DOHH2 (cell line): ENCODE measurements around the gene SLC34A3.

Source experiments
- H3F3A ChIP-seq: fragments of 200-600 bp; sonication (generic), shearing (Covaris generic); 2 replicates; pipeline ENCODE4 v1.6.0; 2016; ENCODE audit warnings: antibody characterized with exemption, mild to moderate bottlenecking; ENCODE audit not compliant: control insufficient read depth, insufficient read depth
- H3K27ac ChIP-seq: fragments of 200-600 bp; sonication (generic); 2 replicates; pipeline ENCODE4 v1.5.1; 2014; ENCODE audit warnings: low read depth, mild to moderate bottlenecking, low read length, moderate library complexity
- H3K27me3 ChIP-seq: fragments of 200-600 bp; sonication (generic); 2 replicates; pipeline ENCODE4 v1.6.1; 2014; ENCODE audit warnings: mild to moderate bottlenecking, low read length, mixed read lengths; ENCODE audit not compliant: control insufficient read depth
- H3K36me3 ChIP-seq: fragments of 200-600 bp; sonication (generic); 2 replicates; pipeline ENCODE4 v1.6.1; 2014; ENCODE audit warnings: mild to moderate bottlenecking, low read length, moderate library complexity, mixed read lengths; ENCODE audit not compliant: control insufficient read depth
- H3K4me1 ChIP-seq: fragments of 200-600 bp; sonication (generic); 2 replicates; pipeline ENCODE4 v1.6.1; 2014; ENCODE audit warnings: mild to moderate bottlenecking, low read length, mixed read lengths; ENCODE audit not compliant: control insufficient read depth
- H3K4me2 ChIP-seq: fragments of 200-600 bp; sonication (generic); 2 replicates; pipeline ENCODE4 v1.6.0; 2014; ENCODE audit warnings: mild to moderate bottlenecking, low read length, moderate library complexity
- H3K4me3 ChIP-seq: fragments of 200-600 bp; sonication (generic); 2 replicates; pipeline ENCODE4 v1.5.1; 2014; ENCODE audit warnings: mild to moderate bottlenecking, low read length, mixed read lengths
- H3K79me2 ChIP-seq: fragments of 200-600 bp; sonication (generic); 2 replicates; pipeline ENCODE4 v1.6.1; 2014; ENCODE audit warnings: mild to moderate bottlenecking, low read length, mixed read lengths; ENCODE audit not compliant: control insufficient read depth
- H3K9me2 ChIP-seq: fragments of 200-600 bp; sonication (generic); replicated peaks from 2 replicates; pipeline ENCODE4 v1.6.1; 2014; ENCODE audit warnings: mild to moderate bottlenecking, low read length, mixed read lengths; ENCODE audit not compliant: control insufficient read depth
- H3K9me3 ChIP-seq: fragments of 200-600 bp; sonication (generic); 2 replicates; pipeline ENCODE4 v1.6.1; 2014; ENCODE audit warnings: antibody characterized with exemption, low read length, mixed read lengths; ENCODE audit not compliant: control insufficient read depth, insufficient read depth
- H4K20me1 ChIP-seq: fragments of 200-600 bp; sonication (generic); 2 replicates; pipeline ENCODE4 v1.6.0; 2014; ENCODE audit warnings: low read depth, mild to moderate bottlenecking, antibody characterized with exemption, low read length, moderate library complexity; ENCODE audit not compliant: control insufficient read depth, insufficient read depth
- CTCF ChIP-seq: fragments of 200-600 bp; sonication (generic); IDR thresholded peaks from one replicate; pipeline ENCODE4 v1.5.1; 2014; ENCODE audit warnings: antibody characterized with exemption, mild to moderate bottlenecking, low read depth, low read length; ENCODE audit not compliant: poor library complexity, severe bottlenecking
- EZH2phosphoT487 ChIP-seq: fragments of 200-600 bp; sonication (generic); IDR thresholded peaks from 2 replicates; pipeline ENCODE4 v1.6.1; 2017; ENCODE audit warnings: borderline replicate concordance, mild to moderate bottlenecking, antibody characterized with exemption, low read length, moderate library complexity, mixed read lengths

SLC34A3 gene

GRCh38 chr9:137226338-137227053 lies 4.2 kb upstream of the SLC34A3 start:
- H3F3A ChIP-seq: peaks cover 6% of the 10 kb centered on the region

GRCh38 chr9:137227054-137227852 lies 3.4 kb upstream of the SLC34A3 start, which contains the start of gene RNF224:
TSS of gene RNF224 (plus strand) at chr9:137227502. CDS start at chr9:137228336, 834 bp downstream.
- Histone ChIP-seq H3K4me1 (peaks cover 35% of the 10 kb centered on the region), H3F3A (peaks cover 6% of the 10 kb centered on the region), H3K4me2 (0 out of 2 replicates have a peak within 1 kb of the TSS, but pooled peaks have one; percentile 3), H3K9me2 (no peaks in the 10 kb centered on the region), H3K27ac (no peak within 1 kb of the TSS), H3K9me3 (no peaks in the 10 kb centered on the region), H3K36me3 (no peaks in the 10 kb centered on the region), H3K27me3 (peaks cover 13% of the 10 kb centered on the region), H4K20me1 (no peaks in the 10 kb centered on the region), H3K79me2 (peaks cover 5% of the 10 kb centered on the region), H3K4me3 (no peak within 1 kb of the TSS)
- no peak for TF ChIP-seq EZH2phosphoT487
- peak; percentile 98 for TF ChIP-seq CTCF

More at GRCh38 chr9:137226338-137227053, 4.2 kb upstream of the SLC34A3 start:
- no peak overlapping the region for H3K27ac ChIP-seq
- no peaks in the 10 kb centered on the region for H3K9me3 ChIP-seq
- no peak overlapping the region for H3K4me3 ChIP-seq
- H3K36me3 ChIP-seq: no peaks in the 10 kb centered on the region
- H3K27me3 ChIP-seq: peaks cover 13% of the 10 kb centered on the region
- TF ChIP-seq EZH2phosphoT487 (no peak), CTCF (no peak)
- no peaks in the 10 kb centered on the region for H3K9me2 ChIP-seq
- peaks cover 5% of the 10 kb centered on the region for H3K79me2 ChIP-seq
- peaks cover 35% of the 10 kb centered on the region for H3K4me1 ChIP-seq
- no peaks in the 10 kb centered on the region for H4K20me1 ChIP-seq
- H3K4me2 ChIP-seq: no peak overlapping the region

- Histone ChIP-seq H3K9me2 (no peaks in the 10 kb centered on the region), H3K27me3 (peaks cover 13% of the 10 kb centered on the region), H3F3A (peaks cover 6% of the 10 kb centered on the region), H3K4me3 (no peak overlapping the region), H4K20me1 (no peaks in the 10 kb centered on the region), H3K4me1 (peaks cover 28% of the 10 kb centered on the region), H3K27ac (no peak overlapping the region), H3K36me3 (no peaks in the 10 kb centered on the region), H3K79me2 (peaks cover 5% of the 10 kb centered on the region), H3K4me2 (no peak overlapping the region), H3K9me3 (no peaks in the 10 kb centered on the region)
- no peak for TF ChIP-seq EZH2phosphoT487
- TF ChIP-seq CTCF: peak; percentile 2
These were observed 2.7 kb upstream of the SLC34A3 start for GRCh38 chr9:137227853-137228505.
